Activated CD4-positive, alpha-beta memory T cell treated with anti-CD3 and anti-CD28 coated beads for 36 hours (primary cell): ENCODE results near the gene TEKT3. TPM values are rescaled to one million over a fixed set of nuclear protein-coding genes. Genes with fewer than 3 reads are reported as not detected.

Experiments
- CTCF ChIA-PET: fragments of 350-600 bp; sonication (Branson Sonifier 250); formaldehyde crosslinking; loops from one replicate; lab custom pipeline; 2021; ENCODE audit warnings: antibody characterized with exemption, inconsistent platforms; lab: Charles Lee
- POLR2A ChIA-PET: fragments of 350-600 bp; sonication (Branson Sonifier 250); formaldehyde crosslinking; loops from one replicate; lab custom pipeline; 2021; ENCODE audit warnings: antibody characterized with exemption; lab: Charles Lee
- DNase-seq: peaks from one replicate; pipeline ENCODE4 v3.0.0-alpha.2; 2020
- H3K27ac Mint-ChIP-seq: one replicate; pipeline ENCODE4 v1.8.0; 2021; ENCODE audit warnings: mixed read lengths
- H3K27me3 Mint-ChIP-seq: one replicate; pipeline ENCODE4 v1.8.0; 2021; ENCODE audit warnings: mixed read lengths
- H3K36me3 Mint-ChIP-seq: one replicate; pipeline ENCODE4 v1.8.0; 2021; ENCODE audit warnings: mixed read lengths
- H3K4me1 Mint-ChIP-seq: one replicate; pipeline ENCODE4 v1.8.0; 2021; ENCODE audit warnings: low read depth, mixed read lengths
- H3K4me3 Mint-ChIP-seq: one replicate; pipeline ENCODE4 v1.8.0; 2021; ENCODE audit warnings: mild to moderate bottlenecking, mixed read lengths
- H3K9me3 Mint-ChIP-seq: one replicate; pipeline ENCODE4 v1.8.0; 2021; ENCODE audit warnings: mixed read lengths
- intact Hi-C: fragments of 100-400 bp; cut with micrococcal nuclease; formaldehyde crosslinking; loops from one replicate; pipeline ENCODE4 v1.15.1; 2023
- total RNA-seq, 2 experiments: library from RNA; stranded (reverse); gene quantifications; one replicate each; pipeline ENCODE4 v1.2.3, GENCODE V29; 2021

TEKT3 gene
- total RNA-seq, 2 experiments from 2014 or later, result 0.33 TPM; not detected in 1

GRCh38 chr17:15371376-15372130 is 30.2 kb upstream of the TEKT3 start:
- Mint-ChIP-seq H3K36me3 (no peaks in the 10 kb centered on the region), H3K27me3 (peaks cover 6% of the 10 kb centered on the region), H3K4me1 (no peaks in the 10 kb centered on the region), H3K4me3 (no peak overlapping the region), H3K27ac (no peak overlapping the region), H3K9me3 (no peaks in the 10 kb centered on the region)
- ChIA-PET CTCF (no interaction called here), POLR2A (no interaction called here)
- DNase-seq, result no peak
- intact Hi-C loops, result no loop called here

GRCh38 chr17:15368600-15368999 is 27.2 kb upstream of the TEKT3 start:
- ChIA-PET CTCF (no interaction called here), POLR2A (no interaction called here)
- no peaks in the 10 kb centered on the region for H3K36me3 Mint-ChIP-seq
- peaks cover 6% of the 10 kb centered on the region for H3K27me3 Mint-ChIP-seq
- no peaks in the 10 kb centered on the region for H3K9me3 Mint-ChIP-seq
- no peak overlapping the region for H3K4me3 Mint-ChIP-seq
- H3K27ac Mint-ChIP-seq, result no peak overlapping the region
- no peak for DNase-seq
- intact Hi-C loops, result no loop called here
- H3K4me1 Mint-ChIP-seq, result no peaks in the 10 kb centered on the region

DNA sequence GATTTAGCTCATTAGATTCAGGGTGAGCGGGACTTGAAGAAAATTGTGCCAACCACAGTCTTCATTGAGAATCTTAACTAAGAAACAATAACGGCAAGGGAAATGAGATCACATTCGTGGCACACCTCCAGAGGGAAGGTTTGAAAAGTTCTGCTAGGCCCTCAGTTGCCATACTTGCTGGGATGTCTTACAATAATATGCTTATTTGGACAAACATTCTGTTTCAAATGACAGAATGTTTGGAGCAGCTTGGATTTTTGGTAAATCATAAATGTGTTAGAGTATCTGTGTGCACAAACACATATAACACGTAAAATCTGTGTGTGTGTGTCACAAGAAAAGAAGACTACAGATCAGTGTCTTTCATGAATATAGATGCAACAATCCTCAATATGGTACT is 24.6 kb upstream of the TEKT3 start:
- no peak overlapping the region for H3K27ac Mint-ChIP-seq
- intact Hi-C loops, result no loop called here
- H3K36me3 Mint-ChIP-seq, result no peaks in the 10 kb centered on the region
- no peaks in the 10 kb centered on the region for H3K9me3 Mint-ChIP-seq
- ChIA-PET CTCF (no interaction called here), POLR2A (no interaction called here)
- peaks cover 2% of the 10 kb centered on the region for H3K27me3 Mint-ChIP-seq
- no peaks in the 10 kb centered on the region for H3K4me1 Mint-ChIP-seq
- DNase-seq, result no peak
- H3K4me3 Mint-ChIP-seq, result no peak overlapping the region

GRCh38 chr17:15364615-15365014 is 23.2 kb upstream of the TEKT3 start:
- no peak for DNase-seq
- intact Hi-C loops, result no loop called here
- ChIA-PET POLR2A (no interaction called here), CTCF (no interaction called here)
- no peaks in the 10 kb centered on the region for H3K36me3 Mint-ChIP-seq
- no peaks in the 10 kb centered on the region for H3K27me3 Mint-ChIP-seq
- H3K4me1 Mint-ChIP-seq, result no peaks in the 10 kb centered on the region
- no peak overlapping the region for H3K27ac Mint-ChIP-seq
- no peak overlapping the region for H3K4me3 Mint-ChIP-seq
- no peaks in the 10 kb centered on the region for H3K9me3 Mint-ChIP-seq

GRCh38 chr17:15363702-15364101 is 22.3 kb upstream of the TEKT3 start:
- Mint-ChIP-seq H3K27me3 (no peaks in the 10 kb centered on the region), H3K4me1 (no peaks in the 10 kb centered on the region), H3K4me3 (no peak overlapping the region), H3K27ac (no peak overlapping the region), H3K36me3 (no peaks in the 10 kb centered on the region), H3K9me3 (no peaks in the 10 kb centered on the region)
- intact Hi-C loops, result no loop called here
- no peak for DNase-seq
- ChIA-PET POLR2A (interaction anchor here (0.8 kb wide), 1 partner anchor 14 kb away, joined by 3 read pairs; no protein-coding TSS in a partner anchor), CTCF (no interaction called here)

GRCh38 chr17:15361592-15361991 is 20.2 kb upstream of the TEKT3 start:
- ChIA-PET POLR2A (no interaction called here), CTCF (no interaction called here)
- Mint-ChIP-seq H3K9me3 (no peaks in the 10 kb centered on the region), H3K4me3 (no peak overlapping the region), H3K27ac (no peak overlapping the region), H3K36me3 (no peaks in the 10 kb centered on the region), H3K4me1 (no peaks in the 10 kb centered on the region), H3K27me3 (no peaks in the 10 kb centered on the region)
- intact Hi-C loops, result no loop called here
- DNase-seq, result no peak

GRCh38 chr17:15361151-15361550 is 19.8 kb upstream of the TEKT3 start:
- Mint-ChIP-seq H3K27me3 (no peaks in the 10 kb centered on the region), H3K4me3 (no peak overlapping the region), H3K36me3 (no peaks in the 10 kb centered on the region), H3K9me3 (no peaks in the 10 kb centered on the region), H3K4me1 (no peaks in the 10 kb centered on the region), H3K27ac (no peak overlapping the region)
- intact Hi-C loops, result no loop called here
- ChIA-PET CTCF (no interaction called here), POLR2A (no interaction called here)
- DNase-seq, result no peak

DNA sequence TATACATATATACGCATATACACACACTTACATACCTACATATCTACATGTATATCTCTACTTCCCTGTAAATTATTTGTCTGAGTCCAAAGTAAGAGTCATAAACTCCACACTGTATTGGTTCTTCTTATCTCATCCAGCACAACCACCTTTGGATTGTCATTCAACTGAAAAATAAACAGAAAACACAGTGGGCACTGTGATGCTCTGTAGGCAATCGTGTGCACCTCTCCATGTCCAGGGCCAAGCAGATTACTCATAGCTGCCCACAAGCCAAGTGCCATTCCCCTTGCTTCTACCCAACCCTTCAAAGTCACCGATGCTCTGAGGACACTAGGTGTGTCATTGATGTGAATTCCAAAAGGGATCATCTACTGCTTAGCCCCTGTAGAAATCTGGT is 12.9 kb upstream of the TEKT3 start:
- ChIA-PET CTCF (no interaction called here), POLR2A (no interaction called here)
- intact Hi-C loops, result no loop called here
- Mint-ChIP-seq H3K4me3 (no peak overlapping the region), H3K27me3 (peaks cover 16% of the 10 kb centered on the region), H3K9me3 (no peaks in the 10 kb centered on the region), H3K27ac (no peak overlapping the region), H3K4me1 (no peaks in the 10 kb centered on the region), H3K36me3 (no peaks in the 10 kb centered on the region)
- DNase-seq, result no peak

GRCh38 chr17:15351925-15352324 is 10.5 kb upstream of the TEKT3 start:
- Mint-ChIP-seq H3K27me3 (peaks cover 31% of the 10 kb centered on the region), H3K4me1 (no peaks in the 10 kb centered on the region), H3K27ac (no peak overlapping the region)

GRCh38 chr17:15351478-15351840 is 10.1 kb upstream of the TEKT3 start:
- ChIA-PET CTCF (no interaction called here), POLR2A (no interaction called here)
- DNase-seq, result no peak
- H3K27me3 Mint-ChIP-seq, result peaks cover 35% of the 10 kb centered on the region
- no peak overlapping the region for H3K27ac Mint-ChIP-seq
- intact Hi-C loops, result no loop called here
- no peaks in the 10 kb centered on the region for H3K4me1 Mint-ChIP-seq
- no peaks in the 10 kb centered on the region for H3K9me3 Mint-ChIP-seq
- no peak overlapping the region for H3K4me3 Mint-ChIP-seq
- H3K36me3 Mint-ChIP-seq, result no peaks in the 10 kb centered on the region

More at GRCh38 chr17:15351925-15352324, 10.5 kb upstream of the TEKT3 start:
- no peak overlapping the region for H3K4me3 Mint-ChIP-seq
- H3K9me3 Mint-ChIP-seq, result no peaks in the 10 kb centered on the region
- H3K36me3 Mint-ChIP-seq, result no peaks in the 10 kb centered on the region
- ChIA-PET CTCF (no interaction called here), POLR2A (no interaction called here)
- intact Hi-C loops, result no loop called here
- no peak for DNase-seq

DNA sequence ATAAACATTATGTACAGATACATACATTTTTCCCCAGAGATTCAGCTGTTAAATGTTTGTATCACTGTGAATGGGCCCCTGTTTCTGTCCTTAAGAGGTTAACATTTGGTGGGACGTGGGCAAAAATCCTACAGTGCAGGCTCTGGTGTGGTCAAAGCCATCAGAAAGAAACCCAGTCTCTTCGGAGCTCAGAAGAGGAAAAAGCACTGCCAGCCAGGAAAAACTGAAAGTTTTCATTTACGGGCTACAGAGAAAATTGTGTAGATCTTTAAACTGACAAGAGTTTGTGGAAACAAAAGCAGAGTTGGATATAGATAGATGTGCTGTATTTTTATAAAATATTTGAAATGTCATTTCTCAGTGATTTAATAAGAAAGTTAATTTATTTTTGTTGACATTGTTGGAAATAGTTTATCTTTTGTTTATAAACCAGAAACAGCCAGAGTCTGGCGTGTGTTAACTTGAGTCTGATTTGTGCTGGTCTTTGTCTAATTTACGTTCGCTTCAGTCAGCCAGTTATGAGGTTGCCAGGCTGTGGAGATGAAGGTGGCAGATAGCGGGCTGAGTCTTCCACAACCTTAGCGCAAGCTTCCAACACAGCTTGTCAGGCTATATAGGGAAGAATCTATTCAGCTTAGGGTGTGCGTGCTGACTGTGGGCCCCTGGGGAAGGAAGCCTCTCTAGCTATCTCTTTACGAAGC is 9.5 kb upstream of the TEKT3 start:
- intact Hi-C loops, result no loop called here
- ChIA-PET CTCF (no interaction called here), POLR2A (interaction anchor here (0.6 kb wide), 1 partner anchor 290 kb away, joined by 4 read pairs; no protein-coding TSS in a partner anchor)
- no peak overlapping the region for H3K27ac Mint-ChIP-seq
- no peak overlapping the region for H3K4me3 Mint-ChIP-seq
- peaks cover 38% of the 10 kb centered on the region for H3K27me3 Mint-ChIP-seq
- no peak for DNase-seq
- H3K36me3 Mint-ChIP-seq, result no peaks in the 10 kb centered on the region
- H3K4me1 Mint-ChIP-seq, result no peaks in the 10 kb centered on the region
- H3K9me3 Mint-ChIP-seq, result no peaks in the 10 kb centered on the region

DNA sequence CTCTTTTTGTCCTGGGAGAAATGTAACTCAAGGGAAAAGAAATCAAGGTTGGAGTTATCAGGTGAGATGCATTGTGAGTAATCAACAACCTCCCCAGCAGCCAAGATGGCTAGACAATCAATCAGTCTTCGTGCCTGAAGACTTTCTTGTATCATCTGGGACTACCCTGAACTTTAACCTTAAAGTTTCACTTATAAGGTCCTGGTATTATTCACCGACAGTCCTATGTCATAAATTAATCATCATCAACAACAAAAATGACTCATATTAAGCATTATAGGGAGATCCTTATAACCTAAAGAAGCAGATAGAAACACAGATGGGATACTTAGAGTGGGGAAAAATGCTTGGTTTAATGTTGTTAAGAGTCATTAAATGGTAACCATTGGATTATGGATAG is 7.7 kb upstream of the TEKT3 start:
- Mint-ChIP-seq H3K9me3 (no peaks in the 10 kb centered on the region), H3K36me3 (no peaks in the 10 kb centered on the region), H3K27me3 (peaks cover 40% of the 10 kb centered on the region), H3K27ac (no peak overlapping the region), H3K4me3 (no peak overlapping the region), H3K4me1 (no peaks in the 10 kb centered on the region)
- no peak for DNase-seq
- intact Hi-C loops, result no loop called here
- CTCF ChIA-PET, result no interaction called here
- POLR2A ChIA-PET, result no interaction called here

GRCh38 chr17:15348021-15348420 is 6.6 kb upstream of the TEKT3 start:
- no peaks in the 10 kb centered on the region for H3K36me3 Mint-ChIP-seq
- intact Hi-C loops, result no loop called here
- peaks cover 47% of the 10 kb centered on the region for H3K27me3 Mint-ChIP-seq
- no peaks in the 10 kb centered on the region for H3K9me3 Mint-ChIP-seq
- no peak overlapping the region for H3K27ac Mint-ChIP-seq
- H3K4me1 Mint-ChIP-seq, result no peaks in the 10 kb centered on the region
- no peak for DNase-seq
- H3K4me3 Mint-ChIP-seq, result no peak overlapping the region
- POLR2A ChIA-PET, result no interaction called here
- CTCF ChIA-PET, result interaction anchor here (0.7 to 1.0 kb wide), 2 partner anchors 34 to 155 kb away, joined by 3 to 4 read pairs; no protein-coding TSS in a partner anchor
